IMR-90 (cell line): Measurements from ENCODE around the gene FANCE. TPM values are rescaled to one million over a fixed set of nuclear protein-coding genes. Genes with fewer than 3 reads are reported as not detected.

Source experiments
- ATAC-seq: fragments of 200-7000 bp; cut with Tn5 transposase; 2 replicates; pipeline ENCODE4 v1.9.1; 2020; ENCODE audit warnings: low read depth, mild to moderate bottlenecking, moderate library complexity
- BruUV-seq: library from RNA; stranded (reverse); fragments of 400-500 nt; replicated peaks from 2 replicates; lab custom pipeline; 2021; lab: Mats Ljungman, UMichigan
- CTCF ChIA-PET: fragments of 300-600 bp; formaldehyde crosslinking; extraction: SDS; loops from one replicate; lab custom pipeline; 2021; ENCODE audit warnings: antibody characterized with exemption; lab: Yijun Ruan, JAX
- POLR2A ChIA-PET: fragments of 300-600 bp; sonication (Branson Sonifier 250); formaldehyde crosslinking; loops from one replicate; lab custom pipeline; 2022; ENCODE audit warnings: antibody characterized with exemption; ENCODE audit not compliant: unreplicated experiment; lab: Charles Lee
- DNase-seq: peaks from one replicate; pipeline ENCODE4 v3.0.0; 2013
- H2AFZ ChIP-seq: replicated peaks from 2 replicates; pipeline ENCODE3; 2013; ENCODE audit warnings: low read length, mild to moderate bottlenecking; ENCODE audit not compliant: poor library complexity
- H2AK5ac ChIP-seq: 2 replicates; pipeline ENCODE4 v1.6.1; 2013; ENCODE audit warnings: low read depth, low read length, inconsistent platforms
- H2AK9ac ChIP-seq: replicated peaks from 2 replicates; pipeline ENCODE3; 2013; ENCODE audit warnings: mild to moderate bottlenecking, low read depth, low read length, moderate library complexity; ENCODE audit not compliant: poor library complexity
- H2BK120ac ChIP-seq: 2 replicates; pipeline ENCODE4 v1.6.1; 2013; ENCODE audit warnings: low read depth, low read length, inconsistent platforms
- H2BK15ac ChIP-seq: 3 replicates; pipeline ENCODE4 v1.6.1; 2013; ENCODE audit warnings: low read depth, low read length, inconsistent platforms
- H2BK20ac ChIP-seq: 2 replicates; pipeline ENCODE4 v1.6.1; 2013; ENCODE audit warnings: low read depth, mild to moderate bottlenecking, inconsistent platforms, low read length, moderate library complexity
- H2BK5ac ChIP-seq: 2 replicates; pipeline ENCODE4 v1.6.1; 2013; ENCODE audit warnings: mild to moderate bottlenecking, low read depth, low read length, inconsistent platforms; ENCODE audit not compliant: poor library complexity, severe bottlenecking
- H3K14ac ChIP-seq: replicated peaks from 2 replicates; pipeline ENCODE4 v1.6.1; 2013; ENCODE audit warnings: low read depth, low read length, inconsistent platforms
- H3K18ac ChIP-seq: 2 replicates; pipeline ENCODE4 v1.6.1; 2013; ENCODE audit warnings: low read depth, low read length, control low read depth
- H3K23ac ChIP-seq: 2 replicates; pipeline ENCODE4 v1.6.1; 2013; ENCODE audit warnings: low read depth, low read length, inconsistent platforms
- H3K27ac ChIP-seq: 2 replicates; pipeline ENCODE4 v1.5.1; 2013; ENCODE audit warnings: mild to moderate bottlenecking, control low read depth, low read length; ENCODE audit not compliant: insufficient read depth
- H3K27me3 ChIP-seq: 2 replicates; pipeline ENCODE4 v1.6.1; 2013; ENCODE audit warnings: low read length; ENCODE audit not compliant: control insufficient read depth, insufficient read depth
- H3K36me3 ChIP-seq: 2 replicates; pipeline ENCODE4 v1.6.1; 2013; ENCODE audit warnings: low read length, mixed read lengths; ENCODE audit not compliant: control insufficient read depth, insufficient read depth
- H3K4ac ChIP-seq: 2 replicates; pipeline ENCODE4 v1.6.1; 2013; ENCODE audit warnings: low read depth, low read length, inconsistent platforms
- H3K4me1 ChIP-seq: 2 replicates; pipeline ENCODE4 v1.6.1; 2013; ENCODE audit warnings: low read length, mixed read lengths; ENCODE audit not compliant: control insufficient read depth, insufficient read depth
- H3K4me2 ChIP-seq: 2 replicates; pipeline ENCODE4 v1.6.1; 2013; ENCODE audit warnings: low read depth, mild to moderate bottlenecking, control low read depth, low read length, moderate library complexity
- H3K4me3 ChIP-seq: 2 replicates; pipeline ENCODE4 v1.5.1; 2013; ENCODE audit warnings: low read depth, mild to moderate bottlenecking, control low read depth, low read length, moderate library complexity; ENCODE audit not compliant: insufficient read depth
- H3K56ac ChIP-seq: 2 replicates; pipeline ENCODE4 v1.6.1; 2013; ENCODE audit warnings: low read length, inconsistent platforms; ENCODE audit not compliant: insufficient read depth; ENCODE audit errors: extremely low read depth
- H3K79me1 ChIP-seq, 2 experiments: 2 replicates each; pipeline ENCODE4 v1.6.1; 2013; ENCODE audit warnings: low read length in 2 of 2, inconsistent platforms in 1 of 2, low read depth in 1 of 2
- H3K9ac ChIP-seq: 2 replicates; pipeline ENCODE4 v1.6.1; 2013; ENCODE audit warnings: low read depth, low read length, control low read depth
- H3K9me1 ChIP-seq: 2 replicates; pipeline ENCODE4 v1.6.1; 2013; ENCODE audit warnings: low read length, inconsistent platforms; ENCODE audit not compliant: insufficient read depth
- H3K9me3 ChIP-seq: 2 replicates; pipeline ENCODE4 v1.6.1; 2013; ENCODE audit warnings: low read length; ENCODE audit not compliant: control insufficient read depth, insufficient read depth
- H4K20me1 ChIP-seq: 2 replicates; pipeline ENCODE4 v1.6.1; 2013; ENCODE audit warnings: low read length, inconsistent platforms; ENCODE audit not compliant: insufficient read depth
- H4K5ac ChIP-seq: 2 replicates; pipeline ENCODE4 v1.6.1; 2013; ENCODE audit warnings: mild to moderate bottlenecking, low read depth, low read length, control low read depth
- H4K8ac ChIP-seq, 2 experiments: 2 replicates each; pipeline ENCODE4 v1.6.1; 2013; ENCODE audit warnings: low read depth in 2 of 2, low read length in 2 of 2, control low read depth in 1 of 2, inconsistent platforms in 1 of 2
- H4K91ac ChIP-seq: 2 replicates; pipeline ENCODE4 v1.6.1; 2013; ENCODE audit warnings: low read depth, low read length, inconsistent platforms; ENCODE audit not compliant: insufficient read depth
- BHLHE40 ChIP-seq: fragments of 150-350 bp; IDR thresholded peaks from 2 replicates; pipeline ENCODE4 v1.6.1; 2016; ENCODE audit warnings: mild to moderate bottlenecking, low read depth, low read length
- CEBPB ChIP-seq: IDR thresholded peaks from 2 replicates; pipeline ENCODE4 v1.6.1; 2012; ENCODE audit warnings: low read depth, low read length, improper control_type of control experiment
- CHD1 ChIP-seq: IDR thresholded peaks from 2 replicates; pipeline ENCODE4 v1.6.1; 2012; ENCODE audit warnings: low read depth, low read length, improper control_type of control experiment
- FOS ChIP-seq: fragments of 150-350 bp; IDR thresholded peaks from 2 replicates; pipeline ENCODE4 v1.6.1; 2016; ENCODE audit warnings: low read depth, low read length
- MAFK ChIP-seq: IDR thresholded peaks from 2 replicates; pipeline ENCODE4 v1.6.1; 2012; ENCODE audit warnings: low read depth, low read length, improper control_type of control experiment
- MAZ ChIP-seq: IDR thresholded peaks from 2 replicates; pipeline ENCODE4 v1.6.1; 2012; ENCODE audit warnings: low read depth, mild to moderate bottlenecking, low read length, improper control_type of control experiment, moderate library complexity, borderline replicate concordance
- MXI1 ChIP-seq: IDR thresholded peaks from 2 replicates; pipeline ENCODE4 v1.6.1; 2012; ENCODE audit warnings: low read depth, mild to moderate bottlenecking, low read length, moderate library complexity, borderline replicate concordance
- NFE2L2 ChIP-seq: fragments of 150-350 bp; IDR thresholded peaks from 2 replicates; pipeline ENCODE4 v1.6.1; 2016; ENCODE audit warnings: low read depth, mild to moderate bottlenecking, low read length
- POLR2A ChIP-seq: IDR thresholded peaks from 2 replicates; pipeline ENCODE4 v1.6.1; 2012; ENCODE audit warnings: mild to moderate bottlenecking, low read depth, low read length
- RAD21 ChIP-seq: IDR thresholded peaks from 2 replicates; pipeline ENCODE4 v1.6.1; 2012; ENCODE audit warnings: low read length, improper control_type of control experiment
- RCOR1 ChIP-seq: IDR thresholded peaks from 2 replicates; pipeline ENCODE4 v1.6.1; 2012; ENCODE audit warnings: mild to moderate bottlenecking, low read length, improper control_type of control experiment; ENCODE audit not compliant: insufficient replicate concordance
- RFX5 ChIP-seq: IDR thresholded peaks from 2 replicates; pipeline ENCODE4 v1.8.0; 2012; ENCODE audit warnings: low read depth, mild to moderate bottlenecking, low read length, moderate library complexity
- SMC3 ChIP-seq: fragments of 150-350 bp; IDR thresholded peaks from 2 replicates; pipeline ENCODE4 v1.6.1; 2016; ENCODE audit warnings: low read depth, mild to moderate bottlenecking, antibody characterized with exemption, low read length, moderate library complexity
- WGBS, 2 experiments: methylation state at CpG; one replicate each; pipeline versions ENCODE4 v1.1.5 to v1.1.7; 2013; ENCODE audit warnings: missing lambda C conversion rate in 2 of 2; ENCODE audit not compliant: insufficient read length in 1 of 2; ENCODE audit errors: extremely low coverage in 2 of 2; 5-methylcytosine and 5-hydroxymethylcytosine counted together
- dilution Hi-C: fragments of 300-500 bp; cut with HindIII; formaldehyde crosslinking; loops from one replicate; pipeline ENCODE4 v1.14.3; 2018; ENCODE audit warnings: low sequenced_read_pairs; ENCODE audit not compliant: unreplicated experiment
- in situ Hi-C: fragments of 300-500 bp; cut with MboI; formaldehyde crosslinking; loops from 3 replicates; pipeline ENCODE4 v1.14.3; 2019; ENCODE audit warnings: low sequenced_read_pairs, inconsistent platforms, mixed read lengths
- intact Hi-C: fragments of 100-400 bp; cut with micrococcal nuclease; formaldehyde crosslinking; loops from 2 replicates; pipeline ENCODE4 v1.10.0; 2022
- polyA plus RNA-seq, 3 experiments: library from polyadenylated mRNA; depleted of rRNA; stranded (reverse); fragments of >200 nt; gene quantifications; 2 replicates each; pipeline ENCODE4 v1.2.3, GENCODE V29; 2012; ENCODE audit warnings: low replicate concordance in 1 of 3
- total RNA-seq: library from RNA; depleted of rRNA; stranded (reverse); fragments of >200 nt; gene quantifications from 2 replicates; pipeline ENCODE4 v1.2.3, GENCODE V29; 2012
- TF ChIP-seq, protein P1 (sequence below): fragments of 150-350 bp; IDR thresholded peaks from 2 replicates; pipeline ENCODE4 v1.6.1; 2016; ENCODE audit warnings: low read depth, mild to moderate bottlenecking, low read length, moderate library complexity, borderline replicate concordance
- TF ChIP-seq, protein P2 (sequence below): fragments of 150-350 bp; IDR thresholded peaks from 2 replicates; pipeline ENCODE4 v1.6.1; 2017; ENCODE audit warnings: mild to moderate bottlenecking, antibody characterized with exemption, low read length, low read depth
- TF ChIP-seq, protein P3 (sequence below): conservative IDR thresholded peaks from 2 replicates; pipeline ENCODE4 v1.5.1; 2012; ENCODE audit warnings: mild to moderate bottlenecking, low read depth, low read length, improper control_type of control experiment

Gene FANCE
- total and polyA plus RNA-seq, 2 of the 4 experiments (the other 2 are of a cell fraction) = 7.1 to 9.1 TPM

DNA sequence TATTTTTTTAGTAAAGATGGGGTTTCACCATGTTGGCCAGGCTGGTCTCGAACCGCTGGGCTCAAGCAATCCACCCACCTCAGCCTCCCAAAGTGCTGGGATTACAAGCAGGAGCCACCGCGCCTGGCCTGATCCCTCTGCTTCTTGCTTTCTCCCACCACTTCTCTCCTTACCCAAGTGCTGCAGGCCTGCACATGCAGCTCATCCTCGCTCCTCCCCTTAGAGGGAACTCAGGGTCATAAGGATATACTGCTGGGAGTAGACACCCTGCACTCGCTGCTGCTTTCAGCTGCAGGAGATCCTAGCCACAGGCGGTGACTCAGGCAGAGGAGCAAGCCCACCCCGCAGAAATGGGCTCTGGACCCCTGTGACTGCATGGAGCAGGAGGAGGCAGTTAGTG, 40.0 kb upstream of the FANCE start:
- POLR2A ChIA-PET = no interaction called here
- Histone ChIP-seq H2BK15ac (no peak overlapping the region), H2AFZ (no peak overlapping the region), H2AK5ac (no peak overlapping the region), H3K27me3 (no peaks in the 10 kb centered on the region), H3K36me3 (peaks cover 40% of the 10 kb centered on the region), H2AK9ac (no peak overlapping the region), H3K4me1 (peaks cover 12% of the 10 kb centered on the region), H3K4me3 (no peak overlapping the region), H4K5ac (no peak overlapping the region), H3K4me2 (no peak overlapping the region), H3K9ac (no peak overlapping the region), H3K27ac (no peak overlapping the region), H3K9me3 (no peaks in the 10 kb centered on the region), H3K4ac (no peak overlapping the region), H3K18ac (no peak overlapping the region), H4K20me1 (peaks cover 7% of the 10 kb centered on the region), H2BK120ac (no peak overlapping the region), H4K91ac (no peak overlapping the region), H3K9me1 (peaks cover 32% of the 10 kb centered on the region), H2BK20ac (no peak overlapping the region), H3K23ac (no peak overlapping the region), H4K8ac (no peak overlapping the region), H3K56ac (no peak overlapping the region), H2BK5ac (no peak overlapping the region), H3K14ac (no peak overlapping the region), H3K79me1 (peaks cover 36 to 88% of the 10 kb centered on the region in 2 experiments)
- TF ChIP-seq, protein P1, sequence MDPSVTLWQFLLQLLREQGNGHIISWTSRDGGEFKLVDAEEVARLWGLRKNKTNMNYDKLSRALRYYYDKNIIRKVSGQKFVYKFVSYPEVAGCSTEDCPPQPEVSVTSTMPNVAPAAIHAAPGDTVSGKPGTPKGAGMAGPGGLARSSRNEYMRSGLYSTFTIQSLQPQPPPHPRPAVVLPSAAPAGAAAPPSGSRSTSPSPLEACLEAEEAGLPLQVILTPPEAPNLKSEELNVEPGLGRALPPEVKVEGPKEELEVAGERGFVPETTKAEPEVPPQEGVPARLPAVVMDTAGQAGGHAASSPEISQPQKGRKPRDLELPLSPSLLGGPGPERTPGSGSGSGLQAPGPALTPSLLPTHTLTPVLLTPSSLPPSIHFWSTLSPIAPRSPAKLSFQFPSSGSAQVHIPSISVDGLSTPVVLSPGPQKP = no peak
- TF ChIP-seq NFE2L2 (no peak), CEBPB (no peak), RFX5 (no peak), POLR2A (no peak), RAD21 (no peak), MAZ (no peak), MXI1 (no peak), FOS (no peak), MAFK (no peak), BHLHE40 (no peak), RCOR1 (no peak), SMC3 (no peak), CHD1 (no peak)
- TF ChIP-seq, protein P2, sequence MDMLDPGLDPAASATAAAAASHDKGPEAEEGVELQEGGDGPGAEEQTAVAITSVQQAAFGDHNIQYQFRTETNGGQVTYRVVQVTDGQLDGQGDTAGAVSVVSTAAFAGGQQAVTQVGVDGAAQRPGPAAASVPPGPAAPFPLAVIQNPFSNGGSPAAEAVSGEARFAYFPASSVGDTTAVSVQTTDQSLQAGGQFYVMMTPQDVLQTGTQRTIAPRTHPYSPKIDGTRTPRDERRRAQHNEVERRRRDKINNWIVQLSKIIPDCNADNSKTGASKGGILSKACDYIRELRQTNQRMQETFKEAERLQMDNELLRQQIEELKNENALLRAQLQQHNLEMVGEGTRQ = no peak
- TF ChIP-seq, protein P3, sequence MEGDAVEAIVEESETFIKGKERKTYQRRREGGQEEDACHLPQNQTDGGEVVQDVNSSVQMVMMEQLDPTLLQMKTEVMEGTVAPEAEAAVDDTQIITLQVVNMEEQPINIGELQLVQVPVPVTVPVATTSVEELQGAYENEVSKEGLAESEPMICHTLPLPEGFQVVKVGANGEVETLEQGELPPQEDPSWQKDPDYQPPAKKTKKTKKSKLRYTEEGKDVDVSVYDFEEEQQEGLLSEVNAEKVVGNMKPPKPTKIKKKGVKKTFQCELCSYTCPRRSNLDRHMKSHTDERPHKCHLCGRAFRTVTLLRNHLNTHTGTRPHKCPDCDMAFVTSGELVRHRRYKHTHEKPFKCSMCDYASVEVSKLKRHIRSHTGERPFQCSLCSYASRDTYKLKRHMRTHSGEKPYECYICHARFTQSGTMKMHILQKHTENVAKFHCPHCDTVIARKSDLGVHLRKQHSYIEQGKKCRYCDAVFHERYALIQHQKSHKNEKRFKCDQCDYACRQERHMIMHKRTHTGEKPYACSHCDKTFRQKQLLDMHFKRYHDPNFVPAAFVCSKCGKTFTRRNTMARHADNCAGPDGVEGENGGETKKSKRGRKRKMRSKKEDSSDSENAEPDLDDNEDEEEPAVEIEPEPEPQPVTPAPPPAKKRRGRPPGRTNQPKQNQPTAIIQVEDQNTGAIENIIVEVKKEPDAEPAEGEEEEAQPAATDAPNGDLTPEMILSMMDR = no peak
- intact Hi-C loops (no loop called here), in situ Hi-C loops (no loop called here), dilution Hi-C loops (no loop called here)
- ATAC-seq = no peak
- CTCF ChIA-PET = no interaction called here
- BruUV-seq = no TSS peak
- no CpG with 5 or more reads among the region's 8 CpGs for WGBS, 2 experiments
- no peak for DNase-seq
